Activated T-helper 1 cell treated with anti-CD3 and anti-CD28 coated beads, Interleukin-12 subunit alpha, Interleukin-12 subunit beta, Interleukin-2, Interleukin-4 antibody, amounts not matched to agents 30 ng/mL and 10 ng/mL and 1 ng/mL, durations not matched to agents 14 hours and 24 hours and 36 hours (primary cell): ENCODE measurements around the gene NEDD1. TPM values are rescaled to one million over a fixed set of nuclear protein-coding genes. Genes with fewer than 3 reads are reported as not detected.

Experiments
- DNase-seq: peaks from one replicate; pipeline ENCODE4 v3.0.0; 2021; ENCODE audit warnings: low spot score
- H3K27ac Mint-ChIP-seq: one replicate; pipeline ENCODE4 v1.8.0; 2021; ENCODE audit warnings: mild to moderate bottlenecking, mixed read lengths
- H3K27me3 Mint-ChIP-seq: one replicate; pipeline ENCODE4 v1.8.0; 2022; ENCODE audit warnings: mild to moderate bottlenecking, moderate library complexity, mixed read lengths; ENCODE audit not compliant: insufficient read depth
- H3K36me3 Mint-ChIP-seq: one replicate; pipeline ENCODE4 v1.8.0; 2021; ENCODE audit warnings: low read depth, mixed read lengths
- H3K4me1 Mint-ChIP-seq: one replicate; pipeline ENCODE4 v1.8.0; 2021; ENCODE audit warnings: low read depth, mixed read lengths
- H3K4me3 Mint-ChIP-seq: one replicate; pipeline ENCODE4 v1.8.0; 2021; ENCODE audit warnings: mild to moderate bottlenecking, moderate library complexity, mixed read lengths
- H3K9me3 Mint-ChIP-seq: one replicate; pipeline ENCODE4 v1.8.0; 2021; ENCODE audit warnings: mixed read lengths
- intact Hi-C: fragments of 100-400 bp; cut with micrococcal nuclease; formaldehyde crosslinking; loops from one replicate; pipeline ENCODE4 v1.15.1; 2024
- total RNA-seq: library from RNA; stranded (reverse); gene quantifications from 2 replicates; pipeline ENCODE4 v1.2.3, GENCODE V29; 2022

The NEDD1 gene
- 61.1 and 65.3 TPM in 2 replicates for total RNA-seq

- Mint-ChIP-seq H3K27me3 (peaks cover 3% of the 10 kb centered on the region), H3K36me3 (peaks cover 24% of the 10 kb centered on the region), H3K27ac (peak within 1 kb of the TSS; percentile 97), H3K4me3 (peak within 1 kb of the TSS; percentile 88), H3K9me3 (no peaks in the 10 kb centered on the region), H3K4me1 (peaks cover 51% of the 10 kb centered on the region)
- DNase-seq, result peak; percentile 83
- intact Hi-C loops, result loop anchor here (1.0 to 10.0 kb wide), 21 partner anchors 10 to 1740 kb away; partner anchors contain the start of genes AMDHD1, APAF1, CCDC38 and CDK17
These were observed at the start of gene NEDD1 for GRCh38 chr12:96906849-96907670. TSS of gene NEDD1 (plus strand) at chr12:96907257. CDS start at chr12:96909760, 2,503 bp downstream.

DNA sequence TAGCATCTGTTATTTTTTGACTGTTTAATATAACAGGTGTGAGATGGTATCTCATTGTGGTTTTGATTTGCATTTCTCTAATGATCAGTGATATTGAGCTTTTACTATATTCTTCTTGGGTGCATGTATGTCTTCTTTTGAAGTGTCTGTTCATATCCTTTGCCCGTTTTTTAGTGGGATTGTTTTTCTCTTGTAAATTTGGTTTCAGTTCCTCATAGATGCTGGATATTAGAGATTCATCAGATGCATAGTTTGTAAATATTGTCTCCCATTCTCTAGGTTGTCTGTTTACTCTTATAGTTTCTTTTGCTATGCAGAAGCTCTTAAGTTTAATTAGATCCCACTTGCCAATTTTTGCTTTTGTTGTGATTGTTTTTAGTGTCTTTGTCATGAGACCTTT lies 48.9 kb upstream of the NEDD1 start:
- H3K27me3 Mint-ChIP-seq, result peaks cover 6% of the 10 kb centered on the region
- intact Hi-C loops, result no loop called here
- H3K9me3 Mint-ChIP-seq, result no peaks in the 10 kb centered on the region
- no peaks in the 10 kb centered on the region for H3K36me3 Mint-ChIP-seq
- H3K27ac Mint-ChIP-seq, result no peak overlapping the region
- no peak for DNase-seq
- no peaks in the 10 kb centered on the region for H3K4me1 Mint-ChIP-seq
- no peak overlapping the region for H3K4me3 Mint-ChIP-seq

DNA sequence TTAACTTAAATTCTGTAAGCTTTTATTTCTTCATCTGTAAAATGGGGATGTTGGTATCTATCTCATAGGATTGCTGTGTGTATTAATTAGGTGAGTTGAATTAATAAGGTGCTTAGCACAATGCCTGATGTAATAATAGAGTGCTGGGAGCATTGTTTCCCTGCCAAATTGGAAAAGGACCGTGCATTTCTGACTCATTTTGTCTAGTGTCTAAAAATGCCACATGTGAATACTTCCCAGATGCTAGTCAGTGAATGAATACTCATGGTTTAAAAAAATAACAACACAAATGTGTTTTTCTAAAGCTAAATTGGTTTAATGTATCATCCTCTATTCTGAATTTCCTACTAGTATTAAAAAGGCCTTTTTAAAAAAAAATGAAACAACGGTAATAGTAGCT lies 45.4 kb upstream of the NEDD1 start:
- H3K27me3 Mint-ChIP-seq, result peaks cover 12% of the 10 kb centered on the region
- intact Hi-C loops, result no loop called here
- no peaks in the 10 kb centered on the region for H3K9me3 Mint-ChIP-seq
- no peaks in the 10 kb centered on the region for H3K4me1 Mint-ChIP-seq
- no peak overlapping the region for H3K27ac Mint-ChIP-seq
- no peaks in the 10 kb centered on the region for H3K36me3 Mint-ChIP-seq
- no peak overlapping the region for H3K4me3 Mint-ChIP-seq
- no peak for DNase-seq

GRCh38 chr12:96862326-96862725 lies 44.7 kb upstream of the NEDD1 start:
- Mint-ChIP-seq H3K9me3 (no peaks in the 10 kb centered on the region), H3K27me3 (peaks cover 15% of the 10 kb centered on the region), H3K27ac (no peak overlapping the region), H3K36me3 (no peaks in the 10 kb centered on the region), H3K4me1 (no peaks in the 10 kb centered on the region), H3K4me3 (no peak overlapping the region)
- DNase-seq, result no peak
- intact Hi-C loops, result no loop called here

GRCh38 chr12:96864335-96864734 lies 42.7 kb upstream of the NEDD1 start:
- H3K4me1 Mint-ChIP-seq, result no peaks in the 10 kb centered on the region
- H3K4me3 Mint-ChIP-seq, result no peak overlapping the region
- H3K36me3 Mint-ChIP-seq, result no peaks in the 10 kb centered on the region
- peaks cover 13% of the 10 kb centered on the region for H3K27me3 Mint-ChIP-seq
- intact Hi-C loops, result no loop called here
- no peak for DNase-seq
- no peaks in the 10 kb centered on the region for H3K9me3 Mint-ChIP-seq
- H3K27ac Mint-ChIP-seq, result no peak overlapping the region

- intact Hi-C loops, result no loop called here
- Mint-ChIP-seq H3K36me3 (no peaks in the 10 kb centered on the region), H3K27ac (no peak overlapping the region), H3K27me3 (peaks cover 12% of the 10 kb centered on the region), H3K9me3 (no peaks in the 10 kb centered on the region), H3K4me1 (no peaks in the 10 kb centered on the region), H3K4me3 (no peak overlapping the region)
- DNase-seq, result no peak
These were observed 40.1 kb upstream of the NEDD1 start for GRCh38 chr12:96866801-96867590.

DNA sequence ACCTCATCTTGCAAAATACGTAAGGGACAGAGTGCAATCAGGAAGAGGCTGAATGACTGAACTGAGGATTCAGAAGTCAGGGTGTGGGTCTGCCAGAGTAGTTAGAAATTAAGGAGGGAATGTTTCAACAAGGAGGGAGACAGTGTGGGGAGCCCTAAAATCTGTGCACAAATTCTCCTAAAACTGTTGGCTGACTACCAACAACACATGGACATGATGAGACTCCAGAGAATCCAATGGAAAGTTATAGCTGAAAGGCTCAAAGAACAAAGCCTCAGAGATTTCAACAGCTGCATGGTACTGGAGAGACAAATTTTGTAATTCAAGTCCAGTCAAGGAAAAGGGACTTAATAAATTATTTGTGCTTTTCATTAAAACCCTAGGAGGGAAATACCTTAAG lies 36.1 kb upstream of the NEDD1 start:
- no peak overlapping the region for H3K27ac Mint-ChIP-seq
- no peaks in the 10 kb centered on the region for H3K9me3 Mint-ChIP-seq
- H3K27me3 Mint-ChIP-seq, result peaks cover 15% of the 10 kb centered on the region
- no peak for DNase-seq
- H3K4me1 Mint-ChIP-seq, result no peaks in the 10 kb centered on the region
- no peaks in the 10 kb centered on the region for H3K36me3 Mint-ChIP-seq
- no peak overlapping the region for H3K4me3 Mint-ChIP-seq
- intact Hi-C loops, result no loop called here

DNA sequence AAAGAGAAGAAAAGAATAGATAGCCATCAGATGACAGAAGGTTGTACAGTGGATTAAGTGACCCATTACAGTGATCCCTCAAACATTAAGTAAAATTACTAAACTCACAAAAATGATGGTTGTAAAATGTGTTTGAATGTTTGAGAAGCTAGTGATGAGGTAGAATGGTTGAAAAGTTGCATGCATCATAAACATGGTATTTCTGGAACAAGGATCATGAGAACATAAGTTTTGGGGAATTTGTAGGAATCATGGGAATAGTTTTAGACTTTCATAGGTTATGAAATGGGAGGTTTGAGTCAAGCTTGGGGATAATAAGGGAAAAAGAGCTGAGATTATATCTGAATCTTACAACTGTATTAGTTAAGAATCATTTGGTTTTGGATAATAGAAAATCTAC lies 34.1 kb upstream of the NEDD1 start:
- H3K4me1 Mint-ChIP-seq, result no peaks in the 10 kb centered on the region
- intact Hi-C loops, result no loop called here
- no peaks in the 10 kb centered on the region for H3K9me3 Mint-ChIP-seq
- peaks cover 10% of the 10 kb centered on the region for H3K27me3 Mint-ChIP-seq
- H3K27ac Mint-ChIP-seq, result no peak overlapping the region
- no peaks in the 10 kb centered on the region for H3K36me3 Mint-ChIP-seq
- no peak overlapping the region for H3K4me3 Mint-ChIP-seq
- DNase-seq, result no peak

- no peak overlapping the region for H3K4me3 Mint-ChIP-seq
- H3K27me3 Mint-ChIP-seq, result peaks cover 10% of the 10 kb centered on the region
- no peak for DNase-seq
- no peaks in the 10 kb centered on the region for H3K9me3 Mint-ChIP-seq
- no peaks in the 10 kb centered on the region for H3K4me1 Mint-ChIP-seq
- H3K36me3 Mint-ChIP-seq, result no peaks in the 10 kb centered on the region
- no peak overlapping the region for H3K27ac Mint-ChIP-seq
- intact Hi-C loops, result no loop called here
These were observed 32.8 kb upstream of the NEDD1 start for GRCh38 chr12:96874211-96874610.

DNA sequence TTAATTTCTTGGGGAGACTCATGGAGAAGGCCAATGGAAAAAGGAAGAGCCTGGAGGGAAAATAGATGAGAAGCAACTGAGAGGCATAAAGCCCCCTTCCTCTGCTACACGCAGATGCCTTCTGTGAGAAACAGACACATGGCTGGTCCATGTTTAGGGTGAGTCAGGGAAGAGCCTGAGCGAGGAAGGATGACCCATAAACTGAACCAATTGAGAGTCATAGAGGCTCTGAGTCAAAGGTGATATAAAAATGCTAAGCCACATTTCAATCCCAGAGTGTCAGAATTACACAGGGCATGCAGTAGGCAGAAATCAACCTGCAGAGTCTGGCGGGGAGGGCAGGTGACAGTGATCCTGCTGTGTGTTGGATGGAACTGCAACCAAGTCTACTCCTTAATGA lies 30.1 kb upstream of the NEDD1 start:
- Mint-ChIP-seq H3K4me3 (no peak overlapping the region), H3K9me3 (no peaks in the 10 kb centered on the region), H3K27ac (no peak overlapping the region), H3K4me1 (no peaks in the 10 kb centered on the region), H3K36me3 (no peaks in the 10 kb centered on the region), H3K27me3 (peaks cover 10% of the 10 kb centered on the region)
- DNase-seq, result no peak
- intact Hi-C loops, result no loop called here

DNA sequence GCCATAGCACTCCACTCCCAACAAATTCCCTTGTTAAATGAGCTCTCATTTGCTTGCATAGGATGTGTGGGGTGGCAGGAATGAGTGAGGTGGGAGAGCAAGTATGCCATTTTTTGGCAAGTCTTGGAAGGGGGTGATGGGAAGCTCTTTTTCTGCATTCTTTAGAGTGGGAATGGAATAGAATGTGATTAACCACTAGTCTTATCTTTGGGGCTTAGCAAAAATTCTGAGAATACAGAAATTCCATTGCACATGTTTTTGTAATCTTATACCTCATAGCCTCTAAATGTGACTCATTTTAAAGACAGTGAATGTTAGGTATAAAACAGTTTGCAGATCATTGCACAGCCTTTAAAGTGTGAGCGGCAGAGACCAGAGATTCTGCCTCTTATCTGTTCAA lies 28.4 kb upstream of the NEDD1 start:
- Mint-ChIP-seq H3K9me3 (no peaks in the 10 kb centered on the region), H3K27me3 (peaks cover 10% of the 10 kb centered on the region), H3K4me3 (no peak overlapping the region), H3K27ac (no peak overlapping the region), H3K4me1 (no peaks in the 10 kb centered on the region), H3K36me3 (no peaks in the 10 kb centered on the region)
- no peak for DNase-seq
- intact Hi-C loops, result no loop called here

- H3K27ac Mint-ChIP-seq, result no peak overlapping the region
- no peaks in the 10 kb centered on the region for H3K36me3 Mint-ChIP-seq
- no peaks in the 10 kb centered on the region for H3K4me1 Mint-ChIP-seq
- no peaks in the 10 kb centered on the region for H3K9me3 Mint-ChIP-seq
- intact Hi-C loops, result no loop called here
- no peak overlapping the region for H3K4me3 Mint-ChIP-seq
- H3K27me3 Mint-ChIP-seq, result peaks cover 7% of the 10 kb centered on the region
- no peak for DNase-seq
These were observed 27.8 kb upstream of the NEDD1 start for GRCh38 chr12:96879301-96879700.

DNA sequence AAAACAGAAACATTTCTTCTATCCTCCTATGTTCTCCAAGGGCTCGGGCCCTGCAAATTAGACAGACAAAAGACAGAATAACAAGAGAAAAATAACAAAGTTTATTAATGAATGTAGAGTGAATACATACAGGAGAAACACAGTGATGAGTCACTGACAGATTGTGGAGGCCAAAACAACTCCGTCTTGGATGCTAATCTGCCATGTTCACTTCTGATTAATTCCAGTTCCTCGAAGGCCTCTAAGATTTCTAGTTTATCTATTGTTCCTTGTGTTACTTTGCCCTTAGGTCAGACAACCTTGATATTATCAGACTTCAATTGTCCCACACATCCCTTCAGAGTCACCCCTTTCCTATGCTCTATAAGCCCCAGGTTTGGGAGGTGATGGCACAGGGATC lies 26.8 kb upstream of the NEDD1 start:
- no peaks in the 10 kb centered on the region for H3K36me3 Mint-ChIP-seq
- no peaks in the 10 kb centered on the region for H3K4me1 Mint-ChIP-seq
- no peak overlapping the region for H3K27ac Mint-ChIP-seq
- H3K4me3 Mint-ChIP-seq, result no peak overlapping the region
- intact Hi-C loops, result no loop called here
- no peak for DNase-seq
- no peaks in the 10 kb centered on the region for H3K9me3 Mint-ChIP-seq
- peaks cover 7% of the 10 kb centered on the region for H3K27me3 Mint-ChIP-seq
